Hematopoietic multipotent progenitor cell treated with erythropoietin and hydrocortisone succinate and interleukin-3 and kit ligand, for 4 days (in vitro differentiated cells): ENCODE results near the gene TYW1B.
"Not testable (repeated sequence)": the region's sequence is repeated elsewhere in the genome, so short reads cannot be mapped to it uniquely, and the experiment has no call there.

Experiments
- DNase-seq: peaks from one replicate; pipeline ENCODE4 v3.0.0-alpha.2; 2015

Gene TYW1B, protein sequence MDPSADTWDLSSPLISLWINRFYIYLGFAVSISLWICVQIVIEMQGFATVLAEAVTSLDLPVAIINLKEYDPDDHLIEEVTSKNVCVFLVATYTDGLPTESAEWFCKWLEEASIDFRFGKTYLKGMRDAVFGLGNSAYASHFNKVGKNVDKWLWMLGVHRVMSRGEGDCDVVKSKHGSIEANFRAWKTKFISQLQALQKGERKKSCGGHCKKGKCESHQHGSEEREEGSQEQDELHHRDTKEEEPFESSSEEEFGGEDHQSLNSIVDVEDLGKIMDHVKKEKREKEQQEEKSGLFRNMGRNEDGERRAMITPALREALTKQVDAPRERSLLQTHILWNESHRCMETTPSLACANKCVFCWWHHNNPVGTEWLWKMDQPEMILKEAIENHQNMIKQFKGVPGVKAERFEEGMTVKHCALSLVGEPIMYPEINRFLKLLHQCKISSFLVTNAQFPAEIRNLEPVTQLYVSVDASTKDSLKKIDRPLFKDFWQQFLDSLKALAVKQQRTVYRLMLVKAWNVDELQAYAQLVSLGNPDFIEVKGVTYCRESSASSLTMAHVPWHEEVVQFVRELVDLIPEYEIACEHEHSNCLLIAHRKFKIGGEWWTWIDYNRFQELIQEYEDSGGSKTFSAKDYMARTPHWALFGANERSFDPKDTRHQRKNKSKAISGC

DNA sequence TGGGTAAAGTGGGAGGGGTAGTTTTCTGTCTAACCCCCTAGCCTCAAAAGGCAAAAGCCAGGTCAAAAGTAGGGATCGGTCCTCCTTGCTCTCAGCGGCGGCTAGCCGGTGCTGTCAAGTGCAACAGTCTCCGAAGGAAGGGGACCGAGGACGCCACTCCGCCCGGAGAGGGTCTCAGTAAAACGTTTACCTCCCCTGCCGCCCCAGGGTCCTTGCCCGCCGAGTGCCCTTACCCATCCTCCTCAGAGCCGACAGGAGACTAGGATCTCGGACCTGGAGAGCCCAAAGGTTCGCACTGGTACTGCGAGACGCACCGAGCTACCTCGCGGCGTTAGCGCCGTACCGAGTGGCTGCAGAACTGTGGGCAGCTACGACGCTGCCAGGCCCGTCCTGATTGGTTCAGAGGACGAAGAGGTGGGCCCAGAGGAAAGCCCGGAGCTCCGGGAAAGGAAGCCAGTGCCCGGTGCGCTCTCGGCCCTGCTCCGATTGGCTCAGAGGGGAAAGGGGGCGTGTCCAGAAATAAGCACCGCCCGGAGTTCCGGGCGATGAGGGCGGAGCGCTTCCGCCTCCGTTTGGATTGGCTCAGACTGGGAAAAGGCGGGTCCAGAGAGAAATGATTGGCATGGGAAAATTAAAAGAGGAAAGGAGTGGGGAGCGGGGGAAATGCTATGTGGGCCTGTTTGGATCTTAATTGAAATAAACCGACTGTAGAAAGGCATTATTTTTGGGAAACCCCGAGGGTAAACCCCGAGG, at the start of gene TYW1B:
TSS of gene TYW1B (minus strand) at position 362 of the 753 bp plus-strand sequence. CDS start at position 237, 125 bp downstream.
- DNase-seq: peak; percentile 99

DNA sequence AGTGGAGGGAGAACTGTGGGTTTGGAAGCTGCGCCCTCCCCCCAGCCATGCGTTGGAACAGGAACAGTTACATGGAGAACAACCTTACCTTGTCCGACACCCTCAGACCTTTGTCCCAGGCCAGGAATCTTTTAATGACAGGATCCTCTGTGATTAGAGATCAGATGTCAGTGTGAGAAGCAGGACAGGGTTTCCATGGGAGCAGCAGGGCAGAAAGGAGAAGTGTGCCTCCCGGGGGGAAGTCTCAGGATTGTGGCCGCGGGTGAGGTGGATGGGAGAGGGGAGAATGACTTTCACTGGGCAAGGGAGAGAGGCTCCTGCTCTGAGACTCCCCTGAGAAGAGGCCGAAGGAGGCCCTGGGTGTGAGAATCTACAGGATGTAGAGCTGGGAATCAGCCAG, 39.6 kb upstream of the TYW1B start:
- DNase-seq: not testable (repeated sequence)

DNA sequence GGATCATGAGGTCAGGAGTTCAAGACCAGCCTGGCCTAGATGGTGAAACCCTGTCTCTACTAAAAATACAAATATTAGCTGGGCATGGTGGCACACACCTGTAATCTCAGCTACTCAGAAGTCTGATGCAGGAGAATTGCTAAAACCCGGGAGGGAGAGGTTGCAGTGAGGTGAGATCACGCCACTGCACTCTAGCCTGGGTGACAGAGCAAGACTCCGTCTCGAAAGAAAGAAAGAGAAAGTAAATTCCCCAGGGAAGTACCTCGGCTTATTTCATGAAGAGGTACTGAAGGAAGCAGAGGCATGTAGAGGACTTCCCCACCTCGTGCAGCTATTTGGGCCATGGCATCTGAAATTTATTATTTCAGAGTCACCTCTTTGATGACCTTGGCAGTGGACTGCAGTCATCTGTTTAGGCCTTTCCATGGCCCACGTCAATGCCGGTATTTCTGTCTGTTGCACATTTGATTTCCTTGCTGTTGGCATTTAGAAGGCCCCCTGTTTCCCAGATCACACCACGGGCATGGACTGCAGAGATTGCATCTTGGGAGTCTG, 30.9 kb upstream of the TYW1B start:
- DNase-seq: not testable (repeated sequence)

DNA sequence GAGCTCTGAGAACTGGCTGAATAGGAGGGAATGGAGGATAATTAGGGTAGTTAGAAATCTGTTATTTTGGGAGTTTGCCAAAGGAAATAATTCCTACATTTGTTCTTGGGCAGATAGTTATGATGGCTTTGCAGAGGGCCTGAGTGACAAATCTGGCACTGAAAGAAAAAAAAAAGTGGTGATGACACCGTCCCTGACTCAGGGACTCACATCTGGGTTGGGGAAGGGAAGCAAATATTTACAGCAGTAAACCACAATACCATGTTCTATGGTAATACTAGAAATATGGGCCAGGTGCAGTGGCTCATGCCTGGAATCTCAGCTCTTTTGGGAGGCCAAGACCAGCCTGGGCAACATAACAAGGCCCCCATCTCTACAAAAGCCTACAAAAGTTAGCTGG, 29.9 kb upstream of the TYW1B start:
- not testable (repeated sequence) for DNase-seq

DNA sequence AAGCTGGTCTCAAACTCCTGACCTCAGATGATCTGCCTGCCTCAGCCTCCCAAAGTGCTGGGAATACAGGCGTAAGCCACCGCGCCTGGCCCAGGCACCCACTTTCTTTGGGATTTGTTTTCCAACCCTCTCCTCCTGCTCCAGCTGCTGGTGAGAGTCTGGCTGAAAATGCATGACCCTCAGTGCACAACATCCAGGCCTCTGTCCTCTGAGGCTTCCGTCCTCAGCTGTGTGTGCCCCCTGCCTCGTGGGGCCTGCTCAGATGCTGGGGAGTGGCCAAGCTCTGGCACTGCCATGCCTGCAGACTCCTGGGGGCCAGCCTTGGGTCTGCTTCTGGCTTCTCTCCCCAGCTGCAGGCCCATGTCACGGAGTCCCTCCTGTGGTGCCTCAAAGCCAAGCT, 27.3 kb upstream of the TYW1B start:
- not testable (repeated sequence) for DNase-seq

DNA sequence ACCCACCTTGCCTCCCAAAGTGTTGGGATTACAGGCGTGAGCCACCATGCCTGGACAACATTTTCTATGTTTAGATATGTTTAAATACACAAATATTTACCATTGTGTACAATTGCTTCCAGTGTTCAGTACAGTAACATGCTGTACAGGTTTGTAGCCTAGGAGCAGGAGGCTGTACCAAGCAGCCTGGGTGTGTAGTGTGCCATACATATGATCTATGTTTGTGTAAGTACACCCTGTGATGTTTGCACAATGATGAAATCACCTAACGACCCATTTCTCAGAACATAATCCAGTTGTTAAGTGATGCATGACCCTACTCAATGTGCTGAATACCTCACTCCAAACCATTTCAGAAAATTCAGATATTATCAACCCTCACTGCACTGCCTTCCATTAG, 24.9 kb upstream of the TYW1B start:
- DNase-seq: not testable (repeated sequence)

DNA sequence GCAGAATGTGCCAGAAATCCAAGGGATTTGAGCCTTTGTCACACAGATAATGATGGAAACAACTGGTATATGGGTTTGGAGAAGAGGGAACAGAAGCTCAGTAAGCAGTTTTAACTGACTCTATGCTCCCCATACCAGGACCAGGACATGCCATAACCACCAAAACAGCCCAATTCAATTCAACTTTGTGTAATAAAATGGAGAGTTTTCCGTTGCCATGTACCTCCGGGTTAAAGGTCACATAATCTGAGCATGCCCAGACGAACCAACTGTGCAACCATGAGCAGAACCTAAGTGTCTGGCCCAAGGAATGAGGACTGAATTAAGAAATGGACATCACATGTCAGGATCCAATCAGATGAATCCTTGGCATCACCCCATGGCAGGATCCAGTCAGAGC, 22.7 kb upstream of the TYW1B start:
- not testable (repeated sequence) for DNase-seq

DNA sequence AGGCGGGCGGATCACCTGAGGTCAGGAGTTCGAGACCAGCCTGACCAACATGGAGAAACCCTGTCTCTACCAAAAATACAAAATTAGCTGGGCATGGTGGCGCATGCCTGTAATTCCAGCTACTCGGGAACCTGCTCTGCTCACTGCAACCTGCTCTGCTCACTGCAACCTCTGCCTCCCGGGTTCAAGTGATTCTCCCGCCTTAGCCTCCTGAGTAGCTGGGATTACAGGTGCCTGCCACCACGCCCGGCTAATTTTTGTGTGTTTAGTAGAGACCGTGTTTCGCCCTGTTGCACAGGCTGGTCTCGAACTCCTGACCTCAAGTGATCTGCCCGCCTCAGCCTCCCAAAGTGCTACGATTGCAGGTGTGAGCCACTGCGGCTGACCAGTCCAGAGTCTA, 16.1 kb upstream of the TYW1B start:
- DNase-seq: not testable (repeated sequence)

DNA sequence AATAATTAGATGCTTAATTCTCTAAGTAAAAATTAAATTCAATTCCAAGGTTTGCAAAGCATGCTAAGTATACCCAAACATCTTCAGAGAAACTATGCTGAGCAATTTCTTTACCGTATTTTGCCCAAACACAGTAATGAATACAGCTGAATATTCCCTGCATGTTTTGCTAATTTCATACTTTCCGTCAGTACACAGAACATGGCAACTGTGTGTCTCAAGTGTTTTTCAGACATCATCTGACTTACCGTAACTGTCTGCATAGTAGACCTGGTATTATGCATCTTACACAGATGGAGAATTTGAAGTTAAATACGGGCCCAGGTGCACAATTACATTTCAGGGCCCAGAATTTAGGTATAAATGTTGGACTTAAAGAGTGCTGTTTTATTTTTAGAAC, 15.2 kb upstream of the TYW1B start:
- not testable (repeated sequence) for DNase-seq

DNA sequence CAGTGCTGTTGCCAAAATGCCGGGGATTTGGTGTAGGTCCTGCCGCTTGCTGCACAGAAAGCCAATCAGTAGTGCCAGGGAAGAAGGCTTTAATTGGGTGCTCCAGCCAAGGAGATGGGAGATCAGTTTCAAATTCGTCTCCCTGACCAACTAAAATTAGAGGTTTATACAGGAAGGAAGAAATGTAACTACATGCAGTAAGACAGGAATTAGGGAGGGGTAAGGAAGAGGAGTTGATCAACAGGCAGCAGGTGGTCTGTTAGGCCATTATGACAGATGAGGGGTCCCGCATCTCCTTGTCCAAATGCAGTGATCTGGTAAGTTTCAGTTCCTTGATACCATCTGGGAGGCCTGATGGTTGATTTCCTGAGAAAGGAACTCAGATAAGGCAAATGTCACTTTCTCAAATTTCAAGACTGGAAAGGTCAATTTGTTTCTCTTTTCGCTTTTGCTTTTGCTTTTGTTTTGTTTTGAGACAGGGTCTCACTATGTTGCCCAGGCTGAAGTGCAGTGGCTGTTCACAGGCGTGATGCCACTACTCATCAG, 13.0 kb upstream of the TYW1B start:
- not testable (repeated sequence) for DNase-seq

DNA sequence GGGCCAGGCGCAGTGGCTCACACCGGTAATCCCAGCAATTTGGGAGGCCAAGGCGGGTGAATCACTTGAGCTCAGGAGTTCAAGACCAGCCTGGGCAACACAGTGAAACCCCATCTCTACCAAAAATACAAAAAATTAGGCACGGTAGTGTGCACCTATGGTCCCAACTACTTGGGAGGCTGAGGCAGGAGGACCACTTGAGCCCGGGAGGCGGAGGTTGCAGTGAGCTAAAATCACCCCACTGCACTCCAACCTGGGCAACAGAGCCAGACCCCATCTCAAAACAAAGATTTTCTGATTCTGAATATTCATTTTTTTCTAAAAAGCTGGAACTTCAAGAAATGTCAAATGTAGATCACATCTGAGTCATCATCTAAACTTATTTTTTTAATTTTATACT, 10.3 kb upstream of the TYW1B start:
- DNase-seq: not testable (repeated sequence)

DNA sequence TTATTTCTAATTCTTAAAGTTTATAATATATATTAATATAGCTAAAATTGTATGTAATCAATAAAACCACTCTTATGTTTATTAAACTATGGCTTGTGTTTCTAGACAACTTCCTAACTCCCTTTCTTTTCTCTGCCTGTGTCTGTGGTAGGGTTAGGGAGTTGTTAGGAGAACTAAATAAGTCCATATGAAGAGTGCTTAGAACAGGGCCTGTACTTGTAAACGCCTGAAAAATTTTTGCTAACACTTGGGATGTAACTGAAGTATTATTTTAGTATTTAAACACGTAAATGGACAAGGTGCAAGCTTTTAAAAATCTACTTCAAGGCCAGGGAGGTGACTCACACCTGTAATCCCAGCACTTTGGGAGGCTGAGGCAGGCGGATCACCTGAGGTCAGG, 9.3 kb upstream of the TYW1B start:
- DNase-seq: not testable (repeated sequence)

DNA sequence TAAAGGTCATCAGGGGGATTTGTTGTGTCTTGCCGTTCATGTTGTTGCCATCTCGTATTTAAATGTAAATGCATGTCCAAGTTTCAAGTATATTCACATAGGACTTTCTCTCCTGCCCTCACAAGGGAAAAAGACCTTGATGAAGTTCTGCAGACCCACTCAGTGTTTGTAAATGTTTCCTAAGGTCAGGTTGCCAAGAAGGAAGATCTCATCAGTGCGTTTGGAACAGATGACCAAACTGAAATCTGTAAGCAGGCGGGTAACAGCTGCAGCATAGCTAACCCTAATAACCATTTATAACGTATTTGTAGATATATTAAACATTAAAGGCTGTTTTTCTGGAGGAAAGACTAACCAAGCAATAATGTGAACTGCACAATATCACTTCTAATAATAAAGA, 2.6 kb upstream of the TYW1B start:
- DNase-seq: peak; percentile 4

DNA sequence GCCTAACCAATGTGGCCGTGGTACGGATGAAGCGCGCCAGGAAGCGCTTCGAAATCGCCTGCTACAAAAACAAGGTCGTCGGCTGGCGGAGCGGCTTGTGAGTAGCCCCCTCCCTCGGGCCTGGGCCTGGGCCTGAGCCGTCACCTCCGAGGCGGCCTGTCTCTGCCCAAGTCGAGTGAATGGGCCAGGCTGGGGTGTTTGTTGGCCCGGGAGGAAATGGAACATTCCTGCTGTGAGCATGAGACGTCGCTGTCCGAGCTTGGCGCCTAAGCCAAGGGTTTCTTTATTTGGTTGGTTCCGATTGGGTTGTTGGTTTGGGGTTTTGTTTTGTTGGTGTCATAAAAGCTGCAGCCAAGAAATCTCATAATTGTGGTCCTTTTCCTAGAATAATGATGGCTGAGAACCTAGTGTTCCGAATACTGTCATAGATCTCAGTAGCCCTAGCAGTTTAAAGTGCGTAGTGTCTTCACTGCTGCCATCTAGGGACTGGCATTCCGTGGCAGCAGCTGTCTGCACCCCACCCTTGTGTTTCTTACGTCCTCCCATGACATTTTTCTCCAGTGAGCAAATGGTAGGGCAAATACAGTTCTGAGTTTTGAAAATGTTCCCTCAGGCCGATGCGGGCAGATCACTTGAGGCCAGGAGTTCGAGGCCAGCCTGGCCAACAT, 1.8 kb upstream of the TYW1B start:
- peak; percentile 81 for DNase-seq

DNA sequence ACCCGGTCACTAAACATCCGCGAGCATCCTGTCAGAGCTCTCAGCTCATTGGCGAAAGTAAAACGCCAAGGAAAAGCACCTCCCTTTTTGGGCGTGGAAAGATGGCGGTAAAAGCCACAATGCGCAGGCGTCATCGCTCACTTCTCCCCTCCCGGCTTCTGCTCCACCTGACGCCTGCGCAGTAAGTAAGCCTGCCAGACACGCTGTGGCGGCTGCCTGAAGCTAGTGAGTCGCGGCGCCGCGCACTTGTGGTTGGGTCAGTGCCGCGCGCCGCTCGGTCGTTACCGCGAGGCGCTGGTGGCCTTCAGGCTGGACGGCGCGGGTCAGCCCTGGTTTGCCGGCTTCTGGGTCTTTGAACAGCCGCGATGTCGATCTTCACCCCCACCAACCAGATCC, 1.3 kb upstream of the TYW1B start:
- DNase-seq: peak; percentile 99

DNA sequence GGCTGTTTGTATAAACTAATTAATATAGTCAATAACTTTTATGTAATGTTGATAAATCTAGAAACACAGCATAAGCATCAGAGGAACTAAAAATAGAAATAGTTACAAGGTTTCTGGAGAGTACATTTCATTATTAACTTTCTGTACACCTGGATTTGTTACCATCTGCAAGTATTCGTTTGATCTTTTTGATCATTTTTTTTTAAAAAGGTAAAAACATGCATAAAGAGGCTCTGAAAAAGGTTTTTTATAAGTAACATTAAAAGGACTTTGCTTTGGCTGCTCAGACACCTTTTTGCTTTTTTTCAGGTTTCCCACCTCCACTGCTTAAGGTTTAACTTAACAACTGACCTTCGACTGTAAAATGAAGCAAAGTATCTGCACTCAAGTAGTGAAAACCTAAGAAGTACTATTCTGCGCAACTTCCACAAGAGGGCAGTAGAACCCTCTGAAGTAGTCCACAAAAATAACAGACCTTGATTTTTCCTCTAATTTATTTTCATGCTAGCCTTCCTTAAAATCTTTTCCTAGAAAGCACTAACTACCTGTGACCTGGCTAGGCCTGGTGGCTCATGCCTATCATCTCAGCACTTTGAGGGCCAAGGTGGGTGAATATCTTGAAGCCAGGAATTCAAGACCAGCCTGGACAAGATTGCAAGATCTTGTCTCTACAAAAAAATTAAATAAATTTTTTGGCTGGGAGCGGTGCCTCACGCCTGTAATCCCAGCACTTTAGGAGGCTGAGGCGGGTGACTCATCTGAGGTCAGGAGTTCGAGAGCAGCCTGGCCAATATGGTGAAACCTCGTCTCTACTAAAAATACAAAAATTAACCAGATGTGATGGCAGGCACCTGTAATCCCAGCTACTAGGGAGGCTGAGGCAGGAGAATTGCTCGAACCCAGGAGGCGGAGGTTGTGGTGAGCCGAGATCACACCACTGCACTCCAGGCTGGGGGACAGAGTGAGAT, 4.0 kb downstream of the TYW1B start:
- peak; percentile 45 for DNase-seq

DNA sequence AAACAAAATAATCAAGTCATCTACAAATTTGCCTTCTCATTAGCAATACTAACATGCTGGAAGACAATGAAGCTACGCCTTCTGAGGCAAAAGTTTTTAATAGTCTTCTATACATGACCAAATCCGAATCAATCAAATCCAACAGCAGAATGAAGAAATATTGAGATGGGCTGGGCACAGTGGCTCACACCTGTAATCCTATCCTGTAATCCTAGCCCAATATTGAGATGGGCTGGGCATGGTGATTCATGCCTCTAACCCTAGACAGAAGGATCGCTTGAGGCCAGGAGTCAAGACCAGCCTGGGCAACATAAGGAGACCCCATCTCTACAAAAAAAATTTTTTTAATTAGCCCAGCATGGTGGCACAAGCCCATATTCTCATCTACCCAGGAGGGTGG, 5.5 kb downstream of the TYW1B start:
- not testable (repeated sequence) for DNase-seq

DNA sequence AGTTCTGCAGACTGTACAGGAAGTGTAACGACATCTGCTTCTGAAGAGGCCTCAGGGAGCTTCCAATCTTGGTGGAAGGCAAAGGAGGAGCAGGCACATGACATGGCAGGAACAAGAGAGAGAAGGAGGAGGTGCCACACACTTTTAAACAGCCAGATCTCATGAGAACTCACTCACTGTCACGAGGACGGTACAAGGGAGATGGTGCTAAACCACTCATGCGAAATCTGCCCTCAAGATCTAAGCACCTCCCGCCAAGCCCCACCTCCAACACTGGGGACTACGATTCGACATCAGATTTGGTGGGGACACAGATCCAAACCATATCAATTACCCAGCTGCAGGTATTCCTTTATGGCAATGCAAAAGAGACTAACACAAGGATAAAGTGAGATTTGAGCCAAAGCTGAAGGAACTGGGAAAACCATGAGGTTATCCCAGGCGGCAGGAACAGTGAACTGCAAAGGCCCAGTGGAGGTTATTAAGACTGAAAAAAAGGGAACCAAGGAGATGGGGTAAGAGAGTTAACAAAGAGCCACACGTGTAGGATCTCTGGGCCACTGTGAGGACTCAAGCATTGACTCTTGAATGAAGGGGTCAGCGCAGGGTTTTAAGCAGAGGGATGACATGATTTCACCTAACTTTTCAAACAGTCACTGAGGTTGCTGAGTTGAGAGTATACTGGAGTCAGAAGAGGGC, 9.2 kb downstream of the TYW1B start:
- DNase-seq: peak; percentile 18

DNA sequence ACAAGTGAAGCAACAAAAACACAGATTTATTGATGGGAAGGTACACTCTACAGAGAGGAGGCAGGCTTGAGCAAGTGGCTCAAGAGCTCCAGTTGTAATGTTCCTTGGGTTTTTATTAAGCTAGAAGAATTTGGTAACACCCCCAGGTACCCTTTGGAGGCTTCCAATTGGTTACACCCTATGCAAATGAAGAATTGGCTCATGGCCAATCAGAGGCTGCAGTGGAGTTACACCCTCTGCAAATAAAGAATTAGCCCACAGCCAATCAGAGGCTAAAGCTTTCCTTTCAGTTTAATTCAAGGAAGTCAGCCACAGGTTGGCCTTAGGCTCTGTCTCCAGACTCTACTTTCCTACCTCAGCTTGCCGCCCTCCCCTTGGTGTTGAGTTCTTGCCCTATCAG, 10.3 kb downstream of the TYW1B start:
- DNase-seq: peak; percentile 73
